NCI-H1105 treated with DMSO at 0.1 percent for 48 hours (cell line): Measurements from ENCODE around the gene GLYATL3.

Experiments
- DNase-seq: peaks from one replicate; lab custom pipeline; 2025; lab: John Stamatoyannopoulos, UW

The GLYATL3 gene

GRCh38 chr6:49548613-49549304 lies 49.0 kb downstream of the GLYATL3 start:
- DNase-seq: no peak

- no peak for DNase-seq
Measured at GRCh38 chr6:49549691-49550491, 50.2 kb downstream of the GLYATL3 start.

GRCh38 chr6:49550492-49551077 lies 50.9 kb downstream of the GLYATL3 start, which contains the start of gene C6orf141:
C6orf141 (plus strand) TSS chr6:49550668; CDS start chr6:49550793, 125 bp downstream.
- DNase-seq: peak; percentile 73

- peak; percentile 34 for DNase-seq
Measured at GRCh38 chr6:49551078-49551865, 51.5 kb downstream of the GLYATL3 start.

- DNase-seq: no peak
Measured at GRCh38 chr6:49551866-49552129, 52.1 kb downstream of the GLYATL3 start.

GRCh38 chr6:49552596-49552995 lies 52.9 kb downstream of the GLYATL3 start:
- DNase-seq: no peak

GRCh38 chr6:49553384-49553783 lies 53.7 kb downstream of the GLYATL3 start:
- no peak for DNase-seq

GRCh38 chr6:49555951-49556350 lies 56.2 kb downstream of the GLYATL3 start:
- no peak for DNase-seq

- peak; percentile 73 for DNase-seq
Measured at GRCh38 chr6:49556429-49556837, 56.7 kb downstream of the GLYATL3 start.

GRCh38 chr6:49557177-49557576 lies 57.5 kb downstream of the GLYATL3 start:
- no peak for DNase-seq

- no peak for DNase-seq
Measured at GRCh38 chr6:49558238-49558637, 58.5 kb downstream of the GLYATL3 start.

GRCh38 chr6:49563006-49563886 lies 63.5 kb downstream of the GLYATL3 start:
- DNase-seq: no peak

GRCh38 chr6:49564552-49564951 lies 64.8 kb downstream of the GLYATL3 start:
- no peak for DNase-seq

GRCh38 chr6:49565261-49565660 lies 65.5 kb downstream of the GLYATL3 start:
- no peak for DNase-seq

- DNase-seq: no peak
Measured at GRCh38 chr6:49565855-49566254, 66.1 kb downstream of the GLYATL3 start.

GRCh38 chr6:49570474-49571079 lies 70.9 kb downstream of the GLYATL3 start:
- no peak for DNase-seq

GRCh38 chr6:49576618-49577017 lies 76.9 kb downstream of the GLYATL3 start:
- DNase-seq: no peak
